Left lung (tissue), 10 donors: ENCODE results near the gene CIAO2B. TPM values are rescaled to one million over a fixed set of nuclear protein-coding genes. Genes with fewer than 3 reads are reported as not detected.
A peak's percentile ranks its signal among the peaks of the same experiment; 100 is the strongest.

Experiments used
- ATAC-seq: fragments of 200-7000 bp; cut with Tn5 transposase; one replicate; pipeline ENCODE4 v1.9.1; 2020; ENCODE audit warnings: moderate library complexity
- DNase-seq, 4 donors: peaks; one replicate each; pipeline ENCODE4 v3.0.0-alpha.2; 2013 to 2020
- H3K27ac ChIP-seq, 2 donors: fragments of 200-600 bp; sonication (generic) in 1 of 2; one replicate each; pipeline versions ENCODE4 v1.5.0 to v1.8.0; 2020 to 2021
- H3K27me3 ChIP-seq, 2 donors: fragments of 200-600 bp; sonication (generic) in 1 of 2; one replicate each; pipeline versions ENCODE4 v1.5.0 to v1.8.0; 2020 to 2021
- H3K36me3 ChIP-seq, 2 donors: fragments of 200-600 bp; sonication (generic) in 1 of 2; one replicate each; pipeline versions ENCODE4 v1.5.0 to v1.8.0; 2020 to 2021
- H3K4me1 ChIP-seq, 2 donors: fragments of 200-600 bp; one replicate each; pipeline ENCODE4 v1.8.0; 2021
- H3K4me3 ChIP-seq, 2 donors: fragments of 200-600 bp; sonication (generic) in 1 of 2; one replicate each; pipeline versions ENCODE4 v1.5.0 to v1.8.0; 2020 to 2021; ENCODE audit warnings: mild to moderate bottlenecking in 1 of 2
- H3K9me3 ChIP-seq, 2 donors: fragments of 200-600 bp; sonication (generic) in 1 of 2; one replicate each; pipeline versions ENCODE4 v1.5.0 to v1.8.0; 2020 to 2021
- intact Hi-C, 2 donors: fragments of 100-400 bp; cut with DNase I; formaldehyde crosslinking; loops; one replicate each; pipeline versions ENCODE4 v1.11.2 to v1.14.2; 2022
- polyA plus RNA-seq, 6 donors: library from polyadenylated mRNA; unstranded; fragments of 120-200 nt; gene quantifications; one replicate each; pipeline ENCODE4 v1.2.1, GENCODE V29; 2013; ENCODE audit not compliant: insufficient read length in 6 of 6
- total RNA-seq, 2 donors: library from RNA; stranded (reverse); fragmentation: NEBNext Ultra II Directional; extraction: Animal tissue kit (Norgen Biotek cat#: 25700); gene quantifications; one replicate each; pipeline ENCODE4 v1.2.1, GENCODE V29; 2021
- TF ChIP-seq, protein P1 (sequence below), 2 donors: fragments of 200-600 bp; sonication (generic) in 1 of 2; IDR thresholded peaks; one replicate each; pipeline versions ENCODE4 v1.5.0 to v1.8.0; 2021; ENCODE audit warnings: antibody characterized with exemption in 2 of 2
- donor health status: DM: no; HTN: yes; CAD: no.
- donor health status: DM: no; HTN: no; CAD: no.

CIAO2B gene
- total and polyA plus RNA-seq, 8 donors, result 70.9 to 84.0 (median 81.9) TPM

DNA sequence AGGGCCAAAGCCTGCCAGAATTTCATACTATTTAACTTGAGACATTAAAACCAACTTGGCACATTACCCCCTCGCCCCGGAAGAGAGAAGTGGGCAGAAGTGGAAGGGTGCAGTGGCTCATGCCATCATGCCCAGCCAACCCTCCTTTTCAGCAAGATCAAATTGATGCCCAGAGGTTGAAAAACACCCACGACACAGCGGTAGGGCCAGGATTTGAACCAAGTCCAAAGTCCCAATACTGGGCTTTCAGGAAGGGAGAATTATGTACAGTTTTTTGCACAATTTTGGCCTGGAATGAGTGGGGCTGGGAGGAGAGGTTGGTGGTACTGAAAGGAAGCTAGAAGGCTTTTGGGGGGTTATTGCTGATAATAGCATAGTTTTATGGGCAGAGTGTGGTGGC lies 42.8 kb downstream of the CIAO2B start:
- H3K27me3 ChIP-seq, result no peaks in the 10 kb centered on the region
- ATAC-seq, result no peak
- TF ChIP-seq, protein P1, sequence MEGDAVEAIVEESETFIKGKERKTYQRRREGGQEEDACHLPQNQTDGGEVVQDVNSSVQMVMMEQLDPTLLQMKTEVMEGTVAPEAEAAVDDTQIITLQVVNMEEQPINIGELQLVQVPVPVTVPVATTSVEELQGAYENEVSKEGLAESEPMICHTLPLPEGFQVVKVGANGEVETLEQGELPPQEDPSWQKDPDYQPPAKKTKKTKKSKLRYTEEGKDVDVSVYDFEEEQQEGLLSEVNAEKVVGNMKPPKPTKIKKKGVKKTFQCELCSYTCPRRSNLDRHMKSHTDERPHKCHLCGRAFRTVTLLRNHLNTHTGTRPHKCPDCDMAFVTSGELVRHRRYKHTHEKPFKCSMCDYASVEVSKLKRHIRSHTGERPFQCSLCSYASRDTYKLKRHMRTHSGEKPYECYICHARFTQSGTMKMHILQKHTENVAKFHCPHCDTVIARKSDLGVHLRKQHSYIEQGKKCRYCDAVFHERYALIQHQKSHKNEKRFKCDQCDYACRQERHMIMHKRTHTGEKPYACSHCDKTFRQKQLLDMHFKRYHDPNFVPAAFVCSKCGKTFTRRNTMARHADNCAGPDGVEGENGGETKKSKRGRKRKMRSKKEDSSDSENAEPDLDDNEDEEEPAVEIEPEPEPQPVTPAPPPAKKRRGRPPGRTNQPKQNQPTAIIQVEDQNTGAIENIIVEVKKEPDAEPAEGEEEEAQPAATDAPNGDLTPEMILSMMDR (IDR thresholded peaks at IDR 0.05), result no peak
- H3K9me3 ChIP-seq, result no peaks in the 10 kb centered on the region
- DNase-seq, result no peak
- H3K36me3 ChIP-seq, result peaks cover 0 to 15% of the 10 kb centered on the region in 2 donors
- H3K4me1 ChIP-seq, result peaks cover 0 to 2% of the 10 kb centered on the region in 2 donors
- intact Hi-C loops, result no loop called here
- no peak overlapping the region for H3K4me3 ChIP-seq
- no peak overlapping the region for H3K27ac ChIP-seq

DNA sequence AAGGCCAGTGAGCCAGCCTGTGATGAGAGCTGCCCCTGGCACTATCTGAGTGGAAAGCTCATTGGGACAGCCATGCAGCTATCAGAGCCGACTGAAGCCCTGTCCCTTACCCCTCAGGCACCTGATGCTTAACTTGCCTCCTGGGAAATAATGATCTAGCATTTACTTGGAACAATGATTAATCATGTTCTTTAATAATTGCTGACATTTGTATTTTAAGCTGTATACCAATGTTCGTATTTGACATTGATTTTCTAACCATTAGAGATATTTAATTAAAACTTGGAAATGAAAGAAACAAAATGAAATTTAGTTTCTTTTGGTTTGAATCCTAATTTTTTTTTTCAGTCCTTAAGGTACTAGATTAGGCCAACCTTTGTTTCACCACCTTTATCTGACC lies 43.4 kb downstream of the CIAO2B start:
- Histone ChIP-seq H3K4me1 (peaks cover 0 to 7% of the 10 kb centered on the region in 2 donors), H3K27me3 (no peaks in the 10 kb centered on the region), H3K36me3 (peaks cover 0 to 18% of the 10 kb centered on the region in 2 donors), H3K9me3 (no peaks in the 10 kb centered on the region), H3K4me3 (no peak overlapping the region), H3K27ac (no peak overlapping the region)
- no peak for DNase-seq
- TF ChIP-seq, protein P1 (IDR thresholded peaks at IDR 0.05), result no peak
- intact Hi-C loops, result no loop called here
- no peak for ATAC-seq

- ATAC-seq, result peak; percentile 49
- H3K9me3 ChIP-seq, result no peaks in the 10 kb centered on the region
- no peak for DNase-seq
- intact Hi-C loops, result no loop called here
- H3K27ac ChIP-seq, result no peak overlapping the region
- H3K27me3 ChIP-seq, result no peaks in the 10 kb centered on the region
- TF ChIP-seq, protein P1 (IDR thresholded peaks at IDR 0.05), result no peak
- peaks cover 0 to 7% of the 10 kb centered on the region in 2 donors for H3K4me1 ChIP-seq
- H3K36me3 ChIP-seq, result peaks cover 0 to 30% of the 10 kb centered on the region in 2 donors
- no peak overlapping the region for H3K4me3 ChIP-seq
These were observed 44.6 kb downstream of the CIAO2B start for GRCh38 chr16:66889622-66890021.

DNA sequence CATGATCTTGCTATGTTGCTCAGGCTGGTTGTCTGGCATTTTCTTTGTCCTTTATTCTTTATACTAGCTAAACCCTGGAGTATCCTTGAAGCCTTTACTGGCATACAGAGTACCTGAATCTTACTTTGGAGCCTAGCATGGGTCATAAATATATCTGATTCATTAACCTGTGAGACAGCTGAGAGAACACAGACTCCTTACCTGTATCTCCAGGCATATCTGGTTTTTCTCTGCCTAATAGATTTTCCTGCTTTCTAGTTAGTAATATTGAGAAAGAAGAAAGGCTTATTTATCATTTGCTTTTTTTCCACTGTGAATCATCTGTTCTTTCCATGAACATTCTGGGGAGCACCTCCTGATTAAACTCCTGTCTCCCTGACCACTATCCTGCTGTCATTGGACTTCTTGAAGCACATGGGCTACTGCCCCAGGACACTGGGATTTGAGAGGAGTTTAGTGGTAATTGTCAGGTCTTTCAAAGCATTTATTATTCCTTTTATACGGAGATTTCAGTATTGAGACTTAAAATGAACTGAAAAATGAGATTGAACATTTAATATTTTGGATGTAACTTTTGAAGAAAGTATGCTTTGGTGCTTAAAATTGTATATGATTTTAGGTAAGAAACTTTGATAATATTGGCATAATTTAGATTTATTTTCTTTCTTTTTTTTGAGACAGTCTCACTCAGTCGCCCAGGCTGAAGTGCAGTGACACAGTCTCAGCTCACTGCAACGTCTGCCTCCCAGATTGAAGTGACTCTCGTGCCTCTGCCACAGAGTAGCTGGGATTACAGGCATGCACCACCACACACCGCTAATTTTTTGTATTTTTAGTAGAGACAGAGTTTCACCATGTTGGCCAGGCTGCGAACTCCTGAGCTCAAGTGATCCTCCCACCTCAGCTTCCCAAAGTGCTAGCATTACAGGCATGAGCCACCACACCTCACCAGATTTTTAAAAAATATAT lies 45.3 kb downstream of the CIAO2B start:
- no peak for DNase-seq
- Histone ChIP-seq H3K4me1 (peaks cover 0 to 7% of the 10 kb centered on the region in 2 donors), H3K36me3 (peaks cover 0 to 34% of the 10 kb centered on the region in 2 donors), H3K4me3 (no peak overlapping the region), H3K27me3 (no peaks in the 10 kb centered on the region), H3K9me3 (no peaks in the 10 kb centered on the region), H3K27ac (no peak overlapping the region)
- intact Hi-C loops, result no loop called here
- ATAC-seq, result no peak
- TF ChIP-seq, protein P1 (IDR thresholded peaks at IDR 0.05), result no peak

- Histone ChIP-seq H3K27ac (no peak overlapping the region), H3K36me3 (peaks cover 0 to 34% of the 10 kb centered on the region in 2 donors), H3K9me3 (no peaks in the 10 kb centered on the region), H3K27me3 (no peaks in the 10 kb centered on the region), H3K4me1 (peaks cover 3 to 7% of the 10 kb centered on the region in 2 donors), H3K4me3 (no peak overlapping the region)
- TF ChIP-seq, protein P1 (IDR thresholded peaks at IDR 0.05), result no peak
- ATAC-seq, result no peak
- no peak for DNase-seq
- intact Hi-C loops, result no loop called here
These were observed 47.3 kb downstream of the CIAO2B start for GRCh38 chr16:66886914-66887313.
